Muscle of leg (tissue), 11 donors: Measurements from ENCODE around the gene LCP1. TPM values are rescaled to one million over a fixed set of nuclear protein-coding genes. Genes with fewer than 3 reads are reported as not detected.
A peak's percentile ranks its signal among the peaks of the same experiment; 100 is the strongest.

ENCODE experiments used
- DNase-seq: peaks from one replicate; pipeline ENCODE4 v3.0.0; 2013
- H3K27ac ChIP-seq: one replicate; pipeline ENCODE4 v1.5.1; 2013; ENCODE audit warnings: mild to moderate bottlenecking, low read length, control low read depth
- H3K27me3 ChIP-seq: one replicate; pipeline ENCODE4 v1.6.1; 2013; ENCODE audit warnings: low read length; ENCODE audit not compliant: control insufficient read depth, insufficient read depth
- H3K36me3 ChIP-seq: one replicate; pipeline ENCODE4 v1.6.1; 2013; ENCODE audit warnings: low read length; ENCODE audit not compliant: control insufficient read depth, insufficient read depth
- H3K4me1 ChIP-seq: one replicate; pipeline ENCODE4 v1.6.1; 2013; ENCODE audit warnings: low read length; ENCODE audit not compliant: control insufficient read depth, insufficient read depth
- H3K4me3 ChIP-seq: one replicate; pipeline ENCODE4 v1.5.1; 2013; ENCODE audit warnings: low read length, control low read depth
- H3K9me3 ChIP-seq: replicated peaks from 2 replicates; pipeline ENCODE4 v1.6.1; 2013; ENCODE audit warnings: low read depth, low read length; ENCODE audit not compliant: control insufficient read depth
- WGBS: methylation state at CpG from one replicate; pipeline ENCODE4 v1.1.5; 2013; ENCODE audit warnings: missing lambda C conversion rate; ENCODE audit not compliant: insufficient coverage; 5-methylcytosine and 5-hydroxymethylcytosine counted together
- polyA plus RNA-seq, 8 donors: library from polyadenylated mRNA; unstranded; fragments of 120-200 nt; gene quantifications; one replicate each; pipeline versions ENCODE4 v1.2.1 to v1.2.3, GENCODE V29; 2013; ENCODE audit warnings: inconsistent platforms in 1 of 8, low replicate concordance in 1 of 8; ENCODE audit not compliant: insufficient read length in 8 of 8, insufficient read depth in 1 of 8
- total RNA-seq: library from RNA; stranded (reverse); fragments of 120-200 nt; gene quantifications from one replicate; pipeline ENCODE4 v1.2.4, GENCODE V29; 2013

LCP1 gene
- total and polyA plus RNA-seq, 9 donors, result 7.6 to 16.9 (median 10.3) TPM

DNA sequence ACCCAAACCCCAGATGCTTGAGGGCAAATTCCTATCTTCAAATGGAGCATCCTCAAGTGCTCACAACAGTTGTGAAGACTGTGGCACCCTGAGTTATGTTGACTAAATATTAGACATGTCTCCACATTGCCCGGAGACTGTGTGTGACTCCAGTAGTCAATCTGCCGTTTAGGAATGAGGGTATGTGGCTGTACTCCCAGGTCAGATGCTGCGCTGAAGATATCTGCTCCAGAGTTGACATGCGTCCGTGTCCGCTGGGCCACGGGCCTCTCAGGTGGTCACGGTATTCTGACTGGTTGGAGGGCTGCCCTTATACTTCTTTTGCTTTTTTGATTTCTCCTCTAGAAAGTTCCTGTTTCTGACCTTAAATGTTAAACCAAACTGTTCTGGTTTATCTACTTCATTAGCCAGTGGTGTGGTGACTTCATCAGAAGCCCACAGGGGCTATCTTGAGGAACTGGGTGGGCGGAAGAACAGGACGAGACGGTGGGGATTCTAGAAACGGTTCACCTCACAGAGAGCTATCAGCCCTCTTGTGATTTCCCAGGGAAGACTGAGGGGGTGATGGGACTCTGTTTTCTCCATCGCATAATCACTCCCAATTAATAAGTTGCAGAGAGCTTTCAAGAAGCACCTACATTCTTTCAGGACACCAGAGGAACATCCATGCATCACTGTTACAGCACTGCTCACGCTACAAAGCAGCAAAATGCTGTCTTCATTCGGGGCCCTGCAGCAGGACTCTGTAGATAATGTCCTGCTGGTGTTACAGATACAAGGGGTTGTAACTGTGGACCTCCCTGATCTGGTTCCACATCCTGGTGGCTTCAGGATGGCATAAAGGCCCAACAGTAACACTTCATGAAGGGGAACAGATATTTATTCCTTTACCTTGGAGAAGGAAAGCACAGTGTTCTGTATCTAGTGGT is 1.3 kb upstream of the LCP1 start:
- Histone ChIP-seq H3K4me1 (no peaks in the 10 kb centered on the region), H3K4me3 (no peak overlapping the region), H3K36me3 (no peaks in the 10 kb centered on the region), H3K9me3 (no peaks in the 10 kb centered on the region), H3K27me3 (no peaks in the 10 kb centered on the region), H3K27ac (no peak overlapping the region)
- no peak for DNase-seq
- 77% methylated on average over 7 of the region's 15 CpGs for WGBS

DNA sequence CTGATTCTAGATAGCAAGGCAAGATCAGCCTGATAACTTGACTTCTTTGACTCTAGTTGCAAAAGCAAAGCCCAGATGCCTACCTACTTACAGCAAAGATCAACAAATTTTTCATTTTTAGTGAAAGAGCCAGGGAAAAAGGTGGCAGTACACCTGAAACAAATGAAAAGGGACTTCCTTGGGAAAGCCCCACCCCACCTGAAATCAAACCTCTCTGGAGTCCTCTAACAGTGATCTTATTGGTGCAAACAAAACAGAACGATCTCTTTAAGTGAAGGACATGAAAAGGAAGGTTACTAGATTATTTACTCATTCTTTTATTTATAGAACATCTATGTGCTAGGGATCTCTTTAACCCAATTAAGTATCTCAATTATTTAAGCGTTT is 507 bp upstream of the LCP1 start:
- H3K27ac ChIP-seq, result no peak overlapping the region
- WGBS, result no CpG with 5 or more reads among the region's 2 CpGs
- no peaks in the 10 kb centered on the region for H3K4me1 ChIP-seq
- no peak overlapping the region for H3K4me3 ChIP-seq
- H3K9me3 ChIP-seq, result no peaks in the 10 kb centered on the region
- no peaks in the 10 kb centered on the region for H3K27me3 ChIP-seq
- no peak for DNase-seq
- no peaks in the 10 kb centered on the region for H3K36me3 ChIP-seq

DNA sequence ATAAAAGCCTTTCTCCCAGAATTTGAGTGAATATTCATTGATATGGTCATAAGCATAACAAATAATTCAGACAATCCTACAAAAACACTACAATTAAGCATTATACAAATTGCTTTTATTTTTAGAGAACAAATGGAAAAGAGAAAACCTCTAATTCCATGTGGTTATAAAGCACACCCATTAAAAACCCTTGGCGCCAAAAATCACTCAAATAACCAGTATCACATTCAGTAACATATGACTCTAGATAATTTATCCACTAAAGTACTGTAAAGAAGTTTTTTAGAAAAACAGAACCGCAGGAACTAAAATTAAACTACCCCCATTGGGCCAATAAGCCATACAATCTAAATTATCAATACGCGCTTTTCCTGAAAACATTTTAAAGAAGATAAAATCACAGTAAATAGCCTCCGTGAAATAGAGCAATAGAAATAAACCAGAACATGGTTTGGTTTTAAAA is 569 bp downstream of the LCP1 start:
- Histone ChIP-seq H3K9me3 (no peaks in the 10 kb centered on the region), H3K27me3 (no peaks in the 10 kb centered on the region), H3K4me1 (no peaks in the 10 kb centered on the region), H3K36me3 (no peaks in the 10 kb centered on the region), H3K27ac (peak overlapping the region; percentile 9), H3K4me3 (peak overlapping the region; percentile 31)
- DNase-seq, result no peak
- WGBS, result no CpG with 5 or more reads among the region's 5 CpGs

DNA sequence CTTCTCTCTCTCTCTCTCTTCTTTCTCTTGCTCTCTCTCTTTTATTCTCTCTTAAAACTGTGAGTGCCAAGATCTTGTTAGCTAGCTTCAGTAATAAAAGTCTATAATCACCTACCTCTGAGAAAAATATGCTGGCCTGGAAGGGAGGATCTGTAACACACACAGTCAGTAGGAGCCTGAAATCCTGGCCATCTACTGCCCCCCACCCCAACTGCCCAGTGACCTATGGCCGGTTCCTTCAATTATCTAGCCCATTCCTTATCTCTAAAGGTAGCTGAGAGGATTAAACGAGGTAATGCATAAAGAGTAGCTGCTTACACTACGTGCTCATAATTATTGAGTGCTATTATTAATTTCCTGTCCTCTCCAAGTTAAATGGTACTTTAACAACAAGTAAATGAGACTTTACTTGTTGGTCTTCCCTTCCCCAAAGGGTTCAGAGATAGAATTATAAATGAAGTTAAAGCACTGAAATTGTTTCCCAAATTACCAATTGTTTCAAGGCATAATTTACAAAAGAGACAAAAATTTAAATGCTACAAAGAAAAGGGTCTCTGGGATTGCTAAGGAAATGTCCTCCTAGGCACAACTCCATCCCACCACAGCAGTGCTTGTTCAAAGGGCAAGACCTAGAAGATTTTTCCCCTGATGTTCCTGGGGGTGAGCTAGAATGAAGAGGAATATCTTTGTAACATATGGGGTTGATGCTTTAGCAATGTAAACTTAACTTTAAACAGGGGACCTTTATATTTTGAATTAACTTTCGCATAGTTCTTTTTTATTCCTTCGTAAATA is 1.8 kb downstream of the LCP1 start:
- Histone ChIP-seq H3K27ac (no peak overlapping the region), H3K4me1 (no peaks in the 10 kb centered on the region), H3K27me3 (no peaks in the 10 kb centered on the region)

DNA sequence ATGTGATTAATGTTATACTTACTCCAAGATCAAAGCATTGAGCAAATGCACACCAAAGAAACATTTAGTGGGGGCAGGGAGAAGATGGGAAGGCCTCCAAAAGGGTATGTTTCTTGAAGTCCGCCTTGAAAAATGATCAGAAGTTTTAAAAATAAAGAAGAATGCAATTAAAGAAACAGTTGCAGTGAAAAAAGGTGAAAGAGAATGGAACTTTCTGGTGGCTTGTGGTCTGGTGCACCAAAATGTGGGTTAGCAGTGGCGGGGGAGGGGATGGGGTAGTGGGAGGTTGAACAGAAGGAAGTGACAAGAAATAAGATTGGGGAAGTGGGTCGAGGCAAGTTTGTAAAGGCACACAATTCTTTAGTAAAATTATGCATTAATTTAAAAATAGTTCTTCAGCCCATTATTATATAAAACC is 2.5 kb downstream of the LCP1 start:
- H3K4me3 ChIP-seq, result no peak overlapping the region
- no peaks in the 10 kb centered on the region for H3K36me3 ChIP-seq
- whole genome bisulfite sequencing, result 56% methylated on average over 1 of the region's 3 CpGs
- H3K9me3 ChIP-seq, result no peaks in the 10 kb centered on the region
- H3K4me1 ChIP-seq, result no peaks in the 10 kb centered on the region
- H3K27ac ChIP-seq, result no peak overlapping the region
- DNase-seq, result peak; percentile 45
- H3K27me3 ChIP-seq, result no peaks in the 10 kb centered on the region

More for the DNA sequence above, 1.8 kb downstream of the LCP1 start:
- H3K36me3 ChIP-seq, result no peaks in the 10 kb centered on the region
- no CpG with 5 or more reads among the region's 5 CpGs for WGBS
- no peaks in the 10 kb centered on the region for H3K9me3 ChIP-seq
- peak overlapping the region; percentile 11 for H3K4me3 ChIP-seq
- DNase-seq, result no peak

DNA sequence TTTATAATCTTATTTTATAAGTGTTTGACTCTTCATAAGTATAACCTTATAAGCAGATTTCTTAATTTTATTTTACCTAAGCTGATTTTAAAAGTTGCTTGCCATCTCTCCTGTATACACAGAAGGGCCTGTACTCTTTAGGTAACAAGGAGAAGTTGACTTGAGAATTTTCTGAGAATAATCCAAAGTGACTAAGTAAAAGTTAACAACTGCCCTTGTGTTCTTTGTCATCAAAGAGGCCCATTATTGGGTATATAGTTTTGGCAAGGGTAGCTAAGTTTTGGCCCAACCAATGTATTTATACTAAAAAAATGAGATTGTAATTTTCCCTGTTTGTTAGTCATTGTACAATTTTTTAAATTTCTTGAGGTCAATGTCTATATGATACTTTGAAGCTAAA is 3.2 kb downstream of the LCP1 start:
- Histone ChIP-seq H3K4me3 (no peak overlapping the region), H3K27ac (no peak overlapping the region), H3K36me3 (no peaks in the 10 kb centered on the region), H3K9me3 (no peaks in the 10 kb centered on the region), H3K27me3 (no peaks in the 10 kb centered on the region), H3K4me1 (no peaks in the 10 kb centered on the region)
- no peak for DNase-seq

DNA sequence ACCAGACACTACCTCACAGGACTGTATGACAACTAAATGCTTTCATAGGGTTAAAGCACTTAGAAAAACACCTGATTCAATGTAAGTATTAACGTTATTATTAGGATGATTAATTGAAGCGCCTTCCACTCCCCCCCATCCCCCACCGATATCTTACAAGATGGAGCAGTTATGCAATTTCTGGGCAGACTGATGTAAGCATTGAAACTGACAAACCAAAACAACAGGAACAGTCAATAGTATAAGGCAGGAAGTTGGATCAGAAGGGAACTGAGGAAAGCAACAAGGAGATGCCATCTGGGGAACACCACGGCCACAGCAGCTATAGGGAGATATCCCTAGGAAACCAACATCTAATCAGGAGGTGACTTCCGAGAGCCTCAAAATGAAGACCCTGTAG is 3.8 kb downstream of the LCP1 start:
- DNase-seq, result peak; percentile 44
- H3K9me3 ChIP-seq, result no peaks in the 10 kb centered on the region
- no peaks in the 10 kb centered on the region for H3K36me3 ChIP-seq
- no peaks in the 10 kb centered on the region for H3K27me3 ChIP-seq
- 63% methylated on average over 1 of the region's 5 CpGs for WGBS
- H3K27ac ChIP-seq, result no peak overlapping the region
- H3K4me3 ChIP-seq, result no peak overlapping the region
- H3K4me1 ChIP-seq, result no peaks in the 10 kb centered on the region

DNA sequence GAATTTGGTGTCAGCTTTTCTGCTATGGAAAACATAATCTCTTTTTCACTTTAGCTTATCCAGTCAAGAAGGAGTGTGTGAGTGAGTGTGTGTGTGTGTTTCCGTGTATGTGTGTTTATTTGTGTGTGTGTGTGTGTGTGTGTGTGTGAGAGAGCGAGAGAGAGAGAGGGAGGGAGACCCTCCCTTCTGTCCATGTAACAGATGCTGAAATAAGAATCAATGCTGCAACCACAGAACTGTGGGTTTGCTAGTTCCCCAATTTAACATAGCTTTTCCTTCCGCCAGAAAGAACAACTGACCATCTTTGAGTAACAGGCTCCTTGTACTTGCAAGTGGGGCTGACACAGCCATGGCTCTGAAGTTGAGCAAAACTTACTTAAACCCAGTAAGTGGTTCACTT is 5.2 kb downstream of the LCP1 start:
- peak overlapping the region; percentile 24 for H3K27ac ChIP-seq
- no peaks in the 10 kb centered on the region for H3K4me1 ChIP-seq
- H3K27me3 ChIP-seq, result no peaks in the 10 kb centered on the region
- peak; percentile 72 for DNase-seq
- 83% methylated on average over 1 of the region's 3 CpGs for WGBS
- no peaks in the 10 kb centered on the region for H3K9me3 ChIP-seq
- H3K4me3 ChIP-seq, result no peak overlapping the region
- H3K36me3 ChIP-seq, result no peaks in the 10 kb centered on the region

DNA sequence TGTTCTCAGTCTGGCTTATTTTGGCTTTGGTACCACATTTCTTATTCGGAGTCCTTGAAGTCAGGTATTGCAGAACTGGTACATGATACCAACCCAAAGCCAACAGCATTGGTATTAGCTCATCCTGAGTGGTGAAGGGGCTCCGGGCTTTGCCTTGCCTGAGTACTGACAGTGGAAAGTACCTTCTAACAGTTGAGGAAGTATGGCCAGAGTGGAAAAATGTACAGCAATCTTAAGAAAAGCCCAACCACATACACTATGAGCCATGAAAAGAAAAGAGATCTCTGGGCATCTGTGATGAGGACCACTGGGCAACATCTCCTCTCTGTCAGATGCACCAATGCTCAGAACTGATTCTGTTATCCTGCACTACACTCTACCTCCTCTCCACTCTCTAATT is 8.3 kb downstream of the LCP1 start:
- H3K27ac ChIP-seq, result no peak overlapping the region
- no CpG with 5 or more reads among the region's 2 CpGs for WGBS
- H3K27me3 ChIP-seq, result no peaks in the 10 kb centered on the region
- no peaks in the 10 kb centered on the region for H3K9me3 ChIP-seq
- H3K4me3 ChIP-seq, result no peak overlapping the region
- peak; percentile 32 for DNase-seq
- H3K36me3 ChIP-seq, result no peaks in the 10 kb centered on the region
- H3K4me1 ChIP-seq, result peaks cover 4% of the 10 kb centered on the region

DNA sequence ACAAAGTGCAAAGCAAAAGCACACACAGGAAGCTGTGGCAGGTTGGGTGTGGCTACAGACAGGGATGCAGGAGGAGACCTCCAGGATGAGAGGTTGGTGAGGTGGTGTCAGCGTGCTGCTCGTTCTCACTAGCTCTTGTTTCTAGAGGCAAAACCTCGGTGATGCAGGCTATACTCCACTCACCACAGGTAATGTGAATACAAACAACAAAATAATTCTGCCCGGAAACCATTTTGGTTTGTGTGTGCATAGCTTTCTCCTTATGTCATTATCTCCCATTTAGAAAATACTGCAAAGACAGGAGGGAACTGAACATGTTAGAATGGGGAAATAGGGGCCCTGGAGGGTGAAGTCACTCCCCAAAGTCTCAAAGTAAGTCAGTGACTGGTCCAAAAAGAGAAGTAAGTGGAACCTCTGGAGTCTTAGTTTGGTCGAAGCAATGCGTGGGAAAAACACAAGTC is 9.4 kb downstream of the LCP1 start:
- Histone ChIP-seq H3K27me3 (peaks cover 2% of the 10 kb centered on the region), H3K27ac (no peak overlapping the region), H3K4me1 (peaks cover 4% of the 10 kb centered on the region), H3K9me3 (no peaks in the 10 kb centered on the region), H3K36me3 (no peaks in the 10 kb centered on the region), H3K4me3 (no peak overlapping the region)
- 60% methylated on average over 2 of the region's 6 CpGs for WGBS
- peak; percentile 56 for DNase-seq
